Renal pelvis (tissue), 12 donors: ENCODE measurements around the gene DPY19L2. TPM values are rescaled to one million over a fixed set of nuclear protein-coding genes. Genes with fewer than 3 reads are reported as not detected.
"Not testable (repeated sequence)": the region's sequence is repeated elsewhere in the genome, so short reads cannot be mapped to it uniquely, and the experiment has no call there.

ENCODE experiments used
- DNase-seq: peaks from one replicate; pipeline ENCODE4 v3.0.0-alpha.2; 2013
- long read RNA-seq, 16 experiments: transcript quantifications; one replicate each; lab custom pipeline, GENCODE V29; 2026
- polyA plus RNA-seq, 3 donors: library from polyadenylated mRNA; unstranded; fragments of 120-200 nt; gene quantifications; one replicate each; pipeline ENCODE4 v1.2.1, GENCODE V29; 2013; ENCODE audit not compliant: insufficient read length in 3 of 3

Gene DPY19L2
- polyA plus RNA-seq = 10 to 100 TPM; 26.4 to 87.0 (median 83.7) TPM
- long read RNA-seq, donor 1, partial matches to known transcripts = 0 of 4 reads
- long read RNA-seq, donor 1, other reads (novel, unspliced or antisense) = 0 of 4 reads
- long read RNA-seq, donor 2, partial matches to known transcripts = 0 of 1 reads
- long read RNA-seq, donor 2, other reads (novel, unspliced or antisense) = 0 of 1 reads
- long read RNA-seq, donor 3, partial matches to known transcripts = 0 of 3 reads
- long read RNA-seq, donor 3, other reads (novel, unspliced or antisense) = 0 of 3 reads
- long read RNA-seq, donor 4, transcript DPY19L2-203 (6 exons, 1,339 nt) = major isoform, 5 of 5 reads
- long read RNA-seq, donor 4, partial matches to known transcripts = 0 of 5 reads
- long read RNA-seq, donor 4, other reads (novel, unspliced or antisense) = 0 of 5 reads
- long read RNA-seq, donor 5 = 0 reads
- long read RNA-seq, donor 6, partial matches to known transcripts = 0 of 3 reads
- long read RNA-seq, donor 6, other reads (novel, unspliced or antisense) = 0 of 3 reads
- long read RNA-seq, donor 7 = 0 reads
- long read RNA-seq, donor 8 = 0 reads
- long read RNA-seq, donor 9, partial matches to known transcripts = 0 of 1 reads
- long read RNA-seq, donor 9, other reads (novel, unspliced or antisense) = 0 of 1 reads
- long read RNA-seq, donor 10, partial matches to known transcripts = 0 of 4 reads
- long read RNA-seq, donor 10, other reads (novel, unspliced or antisense) = 0 of 4 reads
- long read RNA-seq, donor 11, partial matches to known transcripts = 0 of 3 reads
- long read RNA-seq, donor 11, other reads (novel, unspliced or antisense) = 0 of 3 reads
- long read RNA-seq, donor 12, transcript DPY19L2-203 (6 exons, 1,339 nt) = major isoform, 7 of 8 reads
- long read RNA-seq, donor 12, partial matches to known transcripts = 0 of 8 reads
- long read RNA-seq, donor 12, other reads (novel, unspliced or antisense) = 0 of 8 reads
- long read RNA-seq, donor 13, transcript DPY19L2-203 (6 exons, 1,339 nt) = major isoform, 5 of 17 reads
- long read RNA-seq, donor 13, partial matches to known transcripts = 12 of 17 reads
- long read RNA-seq, donor 13, other reads (novel, unspliced or antisense) = 0 of 17 reads
- long read RNA-seq, donor 14 = 0 reads
- long read RNA-seq, donor 15, partial matches to known transcripts = 0 of 1 reads
- long read RNA-seq, donor 15, other reads (novel, unspliced or antisense) = 0 of 1 reads
- long read RNA-seq, donor 16 = 0 reads

DNA sequence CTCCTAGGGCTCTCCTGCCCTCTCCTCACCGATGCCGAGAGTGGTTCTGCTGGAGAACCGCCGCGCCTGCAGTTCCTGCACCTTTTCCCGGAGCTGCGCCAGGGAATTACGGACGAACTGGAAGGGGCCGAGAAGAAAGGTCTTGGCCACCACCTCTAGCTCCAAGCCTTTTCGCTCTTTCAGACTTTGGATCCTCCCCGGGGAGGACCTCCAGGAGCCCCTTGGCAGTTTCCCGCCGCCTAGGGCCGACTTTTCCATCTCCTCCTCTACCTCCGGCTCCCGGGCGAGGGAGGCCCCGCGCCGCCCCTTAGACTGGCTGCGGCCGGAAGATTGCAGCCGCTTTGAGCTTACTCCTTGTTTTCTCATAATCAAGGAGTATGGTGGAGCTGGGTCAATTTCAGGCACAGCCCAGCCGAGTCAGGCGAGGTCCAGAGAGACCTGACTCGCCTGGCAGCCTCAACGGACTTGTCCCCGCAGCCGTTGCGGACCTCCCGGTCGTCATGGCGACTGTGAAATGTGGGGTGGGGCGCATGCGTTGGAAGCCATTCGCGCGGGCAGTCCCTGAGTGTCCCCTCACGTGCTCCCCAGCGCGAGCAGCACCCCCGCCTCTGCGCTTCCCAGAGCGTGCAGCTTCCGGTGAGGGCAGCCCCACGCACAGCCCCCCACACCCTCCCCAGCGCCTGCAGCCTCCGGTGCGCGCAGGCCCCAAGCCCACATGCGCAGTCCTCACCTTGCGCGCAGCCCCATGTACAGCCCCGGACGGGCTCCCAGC is at the start of gene DPY19L2:
Gene DPY19L2 (minus strand): TSS at position 466 of the 772 bp plus-strand sequence. CDS start 100 bp downstream, at position 366.
- DNase-seq = peak; percentile 85

DNA sequence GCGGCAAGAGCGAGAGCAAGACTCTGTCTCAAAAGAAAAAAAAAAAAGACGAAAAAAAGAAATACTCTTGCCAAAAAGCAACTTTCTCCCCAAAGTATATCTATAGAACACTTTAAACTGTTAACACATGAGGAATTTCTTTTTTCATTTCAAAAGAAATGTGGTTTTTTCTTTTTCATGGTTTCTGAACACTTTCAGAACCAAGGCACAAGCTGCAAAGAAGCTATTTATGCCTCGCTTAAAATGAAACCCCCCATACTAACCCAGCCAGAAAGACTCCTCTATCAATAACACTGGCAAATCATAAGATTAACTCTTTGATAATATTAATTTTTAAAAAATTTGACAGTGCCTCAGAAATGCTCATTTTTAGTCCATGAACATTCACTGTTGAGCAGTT is 48.6 kb upstream of the DPY19L2 start:
- DNase-seq = not testable (repeated sequence)

DNA sequence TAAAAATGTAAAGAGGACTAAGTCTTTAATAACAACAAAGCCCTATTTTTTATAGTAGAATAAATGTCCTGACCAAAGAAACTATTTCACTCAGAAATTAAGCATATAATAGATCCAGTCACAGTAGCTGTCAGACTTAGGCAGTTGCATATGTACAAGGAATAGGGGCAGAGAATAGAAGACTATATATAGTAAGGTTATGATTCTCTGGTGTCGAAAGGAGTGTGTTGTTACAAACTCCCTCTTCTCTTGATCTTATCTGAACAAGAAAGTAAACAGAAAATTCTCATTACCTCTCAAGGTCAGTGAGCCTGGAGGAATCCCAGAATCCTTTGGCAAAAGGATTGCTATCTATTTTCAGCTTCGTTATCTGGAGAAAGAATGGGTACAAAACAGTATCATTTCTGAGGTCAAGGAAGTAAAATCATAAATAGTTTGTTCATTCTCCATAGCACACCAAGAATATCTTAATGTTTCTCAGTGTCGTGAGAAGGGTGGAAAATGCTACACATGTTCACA is 46.9 kb upstream of the DPY19L2 start:
- DNase-seq = not testable (repeated sequence)

DNA sequence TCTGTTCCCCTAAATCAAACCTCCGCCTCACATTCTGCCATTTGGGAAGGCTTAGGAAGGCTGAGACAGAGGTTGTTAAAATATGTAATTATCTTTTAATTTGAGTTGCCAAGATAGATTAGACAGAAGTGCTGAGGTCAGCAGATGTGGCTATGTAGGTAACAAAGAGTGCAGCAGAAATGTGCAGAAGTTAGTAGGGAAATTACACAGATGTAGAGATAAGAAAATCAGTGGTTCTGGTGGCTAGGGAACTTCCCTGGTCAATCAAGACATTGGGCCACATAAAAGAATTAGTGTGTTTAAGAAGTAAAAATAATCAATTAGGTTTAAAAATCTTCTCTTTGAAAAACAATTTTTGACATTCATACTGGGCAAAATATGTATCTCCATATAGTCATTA is 46.1 kb upstream of the DPY19L2 start:
- DNase-seq = not testable (repeated sequence)

DNA sequence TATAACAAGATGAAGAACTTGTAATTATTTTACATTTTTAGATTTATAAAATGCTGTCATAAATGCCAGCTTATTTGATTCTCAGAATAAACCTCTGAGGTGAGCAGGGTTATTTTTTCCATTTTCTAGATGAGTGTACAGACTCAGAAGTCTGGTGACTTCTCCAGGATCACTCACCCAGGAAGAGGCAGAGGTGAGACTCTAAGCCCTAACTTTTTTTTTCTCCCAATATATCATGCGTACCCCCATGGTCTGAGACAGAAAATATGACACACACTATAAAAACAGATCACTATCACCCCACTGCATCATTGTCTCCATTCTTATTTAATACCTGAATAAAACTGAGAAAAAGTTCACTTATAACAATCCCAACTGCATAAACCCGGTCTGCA is 45.4 kb upstream of the DPY19L2 start:
- not testable (repeated sequence) for DNase-seq

DNA sequence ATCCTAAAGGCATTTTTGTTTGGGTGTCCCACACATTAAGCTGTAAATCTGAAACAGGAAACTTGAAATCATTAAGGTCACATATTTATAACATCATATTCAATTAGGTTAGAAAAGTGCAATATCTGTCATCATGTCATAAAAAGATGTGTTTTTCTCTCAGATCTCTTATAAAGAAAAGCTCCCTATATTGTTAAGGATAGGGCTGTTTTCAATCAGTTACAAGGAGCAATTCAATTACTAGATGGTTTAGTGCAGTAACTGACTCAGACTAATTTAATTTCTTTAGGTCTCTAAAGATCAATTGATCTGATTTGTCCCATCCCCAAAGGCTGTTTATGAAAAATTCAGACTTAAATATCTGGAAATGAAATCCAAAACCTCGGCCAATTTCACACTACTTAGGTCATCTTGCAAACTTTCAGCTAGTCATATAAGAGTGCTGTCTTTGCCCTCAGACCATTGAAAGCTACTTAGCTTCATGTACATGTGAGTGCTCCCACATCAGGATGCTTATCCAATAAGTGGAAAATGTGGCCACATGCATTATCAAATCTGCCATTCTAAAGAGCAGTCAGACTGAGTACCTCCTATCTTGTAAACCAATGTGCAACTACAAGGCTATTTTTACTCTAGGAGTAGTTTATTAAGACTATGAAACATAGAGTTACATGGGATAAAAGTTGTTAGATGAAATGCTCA is 44.8 kb upstream of the DPY19L2 start:
- DNase-seq = not testable (repeated sequence)

DNA sequence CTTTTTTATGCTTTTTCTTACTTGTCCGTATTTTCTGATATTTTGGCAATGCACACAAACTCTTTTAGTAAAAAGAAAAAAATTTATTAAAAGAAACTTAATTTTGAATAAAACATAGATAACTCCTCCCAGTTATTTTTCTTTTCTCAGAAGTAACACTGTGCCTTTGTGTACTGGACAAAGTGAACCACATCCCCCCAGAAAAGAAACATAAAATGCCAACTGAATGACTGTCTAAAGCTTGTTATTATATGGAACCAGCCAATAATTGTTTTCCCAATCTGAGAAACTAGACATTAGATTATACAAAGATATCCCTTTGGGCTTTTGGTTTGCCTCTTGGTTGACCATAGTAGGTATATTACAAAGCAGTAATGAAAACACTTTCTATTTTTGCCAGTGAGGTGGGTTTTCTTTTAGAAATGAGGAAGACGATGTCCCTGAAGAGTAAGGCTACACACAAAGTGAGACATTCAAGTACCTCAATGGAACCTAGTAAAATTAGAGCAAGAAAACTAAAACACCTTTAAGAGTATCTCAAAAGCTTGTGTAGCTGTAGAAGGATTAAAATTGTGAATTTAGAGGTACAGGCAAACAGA is 44.2 kb upstream of the DPY19L2 start:
- not testable (repeated sequence) for DNase-seq

DNA sequence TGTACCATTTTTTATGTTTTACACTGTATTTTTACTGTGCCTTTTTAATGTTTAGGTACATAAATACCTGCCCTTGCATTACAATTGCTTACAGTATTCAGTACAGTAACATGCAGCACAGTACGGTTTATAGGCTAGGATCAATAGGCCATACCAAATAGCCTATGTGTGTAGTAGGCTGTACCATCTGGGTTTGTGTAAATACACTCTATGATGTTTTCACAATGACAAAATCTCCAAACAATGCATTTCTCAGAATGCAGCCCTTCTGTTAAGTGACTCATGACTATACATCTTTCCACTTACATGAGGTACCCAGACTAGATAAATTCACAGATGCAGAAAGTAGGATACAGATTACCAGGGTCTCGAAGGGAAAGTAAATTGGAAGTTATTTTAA is 43.0 kb upstream of the DPY19L2 start:
- DNase-seq = not testable (repeated sequence)

DNA sequence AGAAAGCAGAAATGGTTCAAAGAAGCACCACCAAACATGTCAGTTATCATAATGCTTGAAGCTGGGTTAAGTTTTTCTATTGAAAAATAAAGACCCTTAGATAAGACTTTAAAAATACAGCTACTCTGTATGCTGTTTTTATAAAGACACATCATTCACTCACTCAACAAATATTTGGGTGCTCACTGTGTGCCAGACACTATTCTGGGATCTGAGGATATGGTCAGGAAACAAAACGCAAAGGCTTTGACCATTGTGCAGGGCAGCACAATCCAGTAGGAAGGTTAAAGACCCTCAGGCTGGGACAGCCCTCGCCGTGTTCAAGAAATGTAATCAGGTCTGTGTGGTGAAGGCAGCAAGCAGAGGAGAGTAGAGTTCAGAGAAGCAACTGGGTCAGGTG is 38.0 kb upstream of the DPY19L2 start:
- no peak for DNase-seq

DNA sequence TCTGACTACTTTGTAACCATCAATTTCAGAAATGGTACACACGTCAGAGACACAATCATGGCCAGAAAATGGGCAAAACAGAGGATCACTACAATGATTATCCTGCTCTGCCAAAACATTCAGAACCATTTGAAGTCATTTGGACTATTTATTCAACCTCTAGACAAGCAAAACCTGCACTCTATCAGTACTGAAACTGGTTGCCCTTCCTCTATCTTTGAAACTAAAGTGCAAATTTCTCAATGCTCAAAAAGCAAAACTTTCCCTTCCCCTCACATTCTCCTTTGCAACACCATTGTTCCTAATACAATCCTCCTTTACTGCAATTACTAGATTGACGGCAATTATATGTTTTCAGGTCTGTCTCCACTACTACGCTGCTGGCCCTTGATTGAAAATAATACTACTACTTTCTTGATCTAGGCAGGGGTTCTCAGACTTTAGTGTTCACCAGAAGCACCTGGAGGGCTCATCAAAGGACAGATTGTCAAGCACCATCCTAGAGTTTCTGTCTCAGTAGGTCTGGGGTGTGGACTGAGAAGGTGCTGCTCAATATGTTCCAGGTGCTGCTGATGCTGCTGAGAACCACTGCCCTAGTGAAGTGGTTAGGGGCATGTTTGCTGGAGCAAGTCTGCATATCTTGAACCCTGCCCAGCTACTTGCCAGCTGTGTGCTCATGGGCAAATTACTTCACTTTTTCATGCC is 31.5 kb upstream of the DPY19L2 start:
- DNase-seq = not testable (repeated sequence)

DNA sequence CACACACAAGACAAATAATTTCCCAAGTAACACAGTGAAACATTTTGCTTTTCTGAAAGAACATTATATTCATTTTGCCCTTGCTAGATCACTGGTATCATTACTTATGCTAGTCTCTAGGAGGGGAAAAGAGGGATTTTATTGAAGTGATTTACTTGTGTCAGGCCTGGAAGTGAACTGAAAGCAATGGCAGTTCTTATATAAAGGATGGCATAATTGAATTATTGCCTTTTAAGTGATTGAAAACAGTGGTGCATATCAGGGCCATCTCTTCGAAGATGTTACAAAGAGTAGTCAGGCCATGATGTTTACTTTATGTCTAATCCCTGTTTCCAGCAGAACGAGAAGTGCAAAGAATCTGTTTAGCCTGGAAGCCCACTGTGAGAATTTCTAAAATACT is 30.7 kb upstream of the DPY19L2 start:
- DNase-seq = not testable (repeated sequence)

DNA sequence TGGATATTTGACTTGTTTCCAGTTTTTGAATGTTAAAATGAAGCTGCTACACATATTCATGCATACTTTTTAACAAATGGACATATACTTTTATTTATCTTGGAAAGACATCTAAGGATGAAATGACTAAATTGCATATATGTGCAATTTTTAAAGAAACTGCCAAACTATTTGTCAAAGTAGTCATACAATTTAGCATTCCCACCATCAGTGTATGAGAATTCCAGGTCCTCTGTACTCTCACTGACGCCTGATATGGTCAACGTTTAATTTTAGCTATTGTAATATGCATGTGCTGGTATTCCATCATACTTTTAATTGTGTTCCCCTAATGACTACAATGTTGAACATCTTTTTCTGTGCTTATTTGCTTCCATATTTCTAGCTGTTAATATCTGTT is 22.5 kb upstream of the DPY19L2 start:
- DNase-seq = not testable (repeated sequence)

DNA sequence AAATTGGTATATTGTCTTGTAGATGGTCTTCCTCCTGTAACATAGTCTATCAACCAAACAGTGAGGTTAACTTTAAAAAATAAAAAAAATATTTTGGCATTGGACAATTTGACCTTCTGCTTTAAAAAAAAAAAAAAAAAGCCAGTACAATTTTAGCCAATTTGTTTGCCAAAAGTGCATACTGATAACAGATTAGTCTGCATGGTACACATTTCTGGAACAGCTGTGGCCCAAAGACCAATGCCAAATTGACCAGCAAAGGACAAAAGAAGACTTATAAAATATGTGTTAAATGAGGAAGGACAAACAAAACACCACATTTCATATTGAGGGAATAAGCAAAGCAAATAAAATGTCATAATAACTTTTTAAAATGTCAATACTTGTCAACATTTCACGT is 20.8 kb upstream of the DPY19L2 start:
- not testable (repeated sequence) for DNase-seq

DNA sequence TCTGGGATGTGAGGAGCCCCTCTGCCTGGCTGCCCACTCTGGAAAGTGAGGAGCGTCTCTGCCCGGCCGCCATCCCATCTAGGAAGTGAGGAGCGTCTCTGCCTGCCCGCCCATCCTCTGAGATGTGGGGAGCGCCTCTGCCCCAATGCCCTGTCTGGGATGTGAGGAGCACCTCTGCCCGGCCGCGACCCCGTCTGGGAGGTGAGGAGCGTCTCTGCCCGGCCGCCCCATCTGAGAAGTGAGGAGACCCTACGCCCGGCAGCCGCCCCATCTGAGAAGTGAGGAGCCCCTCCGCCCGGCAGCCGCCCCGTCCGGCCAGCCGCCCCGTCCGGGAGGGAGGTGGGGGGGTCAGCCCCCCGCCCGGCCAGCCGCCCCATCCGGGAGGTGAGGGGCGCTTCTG is 18.3 kb upstream of the DPY19L2 start:
- DNase-seq = not testable (repeated sequence)

DNA sequence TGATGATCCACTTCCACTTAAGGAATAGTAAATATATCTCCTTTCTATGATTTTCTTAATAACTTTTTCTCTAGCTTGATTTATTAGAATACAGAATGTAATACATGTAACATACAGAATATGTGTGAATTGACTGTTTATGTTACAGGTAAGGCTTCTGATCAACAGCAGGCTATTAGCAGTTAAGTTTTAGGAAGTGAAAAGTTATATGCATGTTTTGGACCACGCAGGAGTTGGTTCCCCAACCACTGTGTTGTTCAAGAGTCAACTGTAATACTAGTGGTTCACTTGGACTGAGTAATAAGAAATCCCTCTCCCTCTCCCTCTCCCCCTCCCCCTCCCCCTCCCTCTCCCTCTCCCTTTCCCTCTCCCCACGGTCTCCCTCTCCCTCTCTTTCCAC is 17.5 kb upstream of the DPY19L2 start:
- DNase-seq = not testable (repeated sequence)

DNA sequence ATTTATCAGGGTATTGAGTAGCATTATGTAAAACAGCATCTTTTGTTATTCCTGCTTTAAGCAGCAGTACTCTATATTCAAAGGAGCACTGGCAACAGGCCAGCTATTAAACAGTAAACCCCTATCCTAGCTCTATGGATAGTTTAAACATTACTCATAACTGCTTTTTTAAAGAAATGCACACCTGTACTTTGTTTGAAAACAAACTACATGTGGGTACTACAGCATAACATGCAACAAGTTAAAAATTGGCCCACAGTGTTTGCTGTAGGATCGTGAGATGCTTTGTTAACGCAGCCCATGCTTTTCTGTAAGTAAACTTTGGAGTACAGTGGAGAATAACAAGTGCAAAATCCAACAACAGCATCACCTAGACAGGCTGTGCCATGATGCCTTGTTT is 14.3 kb upstream of the DPY19L2 start:
- DNase-seq = not testable (repeated sequence)

DNA sequence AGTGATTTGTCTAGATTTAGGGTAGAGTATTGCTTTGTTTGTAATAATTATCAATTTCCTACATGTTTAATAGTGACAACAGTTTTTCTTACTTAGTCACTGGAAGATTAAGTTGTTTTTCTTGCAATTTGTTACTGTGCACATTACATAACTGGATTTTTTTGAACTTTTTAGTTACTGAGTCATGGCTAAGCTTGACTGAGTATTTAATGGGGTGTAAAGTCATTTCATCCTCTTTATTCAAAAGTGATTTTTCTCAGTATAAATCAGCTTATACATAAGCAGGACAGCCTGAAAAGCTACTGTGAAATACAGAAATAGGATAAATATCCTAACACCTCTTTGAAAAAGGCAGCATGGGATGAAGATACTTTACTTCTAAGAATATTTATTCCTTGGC is 12.5 kb upstream of the DPY19L2 start:
- DNase-seq = not testable (repeated sequence)

DNA sequence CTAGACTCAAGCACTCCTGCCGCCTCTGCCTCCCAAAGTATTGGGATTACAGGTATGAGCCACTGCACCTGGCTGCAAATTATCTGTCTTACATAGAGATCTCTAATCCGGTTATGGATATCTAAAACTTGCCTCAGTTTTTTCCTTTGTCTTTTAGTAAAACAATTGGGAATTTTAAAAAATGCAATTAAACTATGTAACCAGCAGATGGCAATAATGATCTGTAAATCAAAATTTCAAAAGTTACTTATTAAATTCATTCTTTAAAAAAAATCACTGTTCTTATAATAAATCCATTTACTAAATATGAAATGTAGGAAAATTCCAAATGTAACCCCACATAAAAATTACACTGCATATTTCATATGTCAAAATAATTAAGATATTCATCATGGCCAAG is 4.3 kb upstream of the DPY19L2 start:
- DNase-seq = not testable (repeated sequence)

DNA sequence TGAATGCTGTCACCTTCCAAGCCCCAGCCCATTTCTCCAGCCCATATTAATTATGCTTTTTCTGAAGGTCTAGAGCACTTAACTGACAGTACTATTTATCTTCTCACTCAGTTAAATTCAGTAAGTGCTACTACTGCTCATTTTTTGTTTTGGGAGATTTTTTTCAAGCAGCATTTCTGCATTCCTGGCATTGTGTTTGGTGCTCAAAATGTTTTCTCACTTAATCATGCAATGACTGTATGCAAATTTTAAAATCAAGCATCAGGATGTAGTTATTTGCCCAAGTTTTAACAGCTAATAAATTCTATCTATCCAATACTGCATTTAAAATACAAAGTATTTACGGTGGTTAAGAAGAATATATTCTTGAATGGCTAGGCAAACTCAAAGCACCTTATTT is 1.6 kb upstream of the DPY19L2 start:
- DNase-seq = not testable (repeated sequence)
